Mucosa of gallbladder (tissue), 1 donor: ENCODE measurements around the gene CARD9. TPM values are rescaled to one million over a fixed set of nuclear protein-coding genes. Genes with fewer than 3 reads are reported as not detected.

Source experiments
- DNase-seq: peaks from one replicate; pipeline ENCODE4 v3.0.0-alpha.2; 2020; ENCODE audit warnings: low spot score
- total RNA-seq: library from RNA; stranded (reverse); gene quantifications from one replicate; pipeline ENCODE4 v1.2.1, GENCODE V29; 2021
- donor health status: DM: no; HTN: no; CAD: no.

Gene CARD9
- total RNA-seq, 1 donor from 2014 or later, result 8.2 TPM

DNA sequence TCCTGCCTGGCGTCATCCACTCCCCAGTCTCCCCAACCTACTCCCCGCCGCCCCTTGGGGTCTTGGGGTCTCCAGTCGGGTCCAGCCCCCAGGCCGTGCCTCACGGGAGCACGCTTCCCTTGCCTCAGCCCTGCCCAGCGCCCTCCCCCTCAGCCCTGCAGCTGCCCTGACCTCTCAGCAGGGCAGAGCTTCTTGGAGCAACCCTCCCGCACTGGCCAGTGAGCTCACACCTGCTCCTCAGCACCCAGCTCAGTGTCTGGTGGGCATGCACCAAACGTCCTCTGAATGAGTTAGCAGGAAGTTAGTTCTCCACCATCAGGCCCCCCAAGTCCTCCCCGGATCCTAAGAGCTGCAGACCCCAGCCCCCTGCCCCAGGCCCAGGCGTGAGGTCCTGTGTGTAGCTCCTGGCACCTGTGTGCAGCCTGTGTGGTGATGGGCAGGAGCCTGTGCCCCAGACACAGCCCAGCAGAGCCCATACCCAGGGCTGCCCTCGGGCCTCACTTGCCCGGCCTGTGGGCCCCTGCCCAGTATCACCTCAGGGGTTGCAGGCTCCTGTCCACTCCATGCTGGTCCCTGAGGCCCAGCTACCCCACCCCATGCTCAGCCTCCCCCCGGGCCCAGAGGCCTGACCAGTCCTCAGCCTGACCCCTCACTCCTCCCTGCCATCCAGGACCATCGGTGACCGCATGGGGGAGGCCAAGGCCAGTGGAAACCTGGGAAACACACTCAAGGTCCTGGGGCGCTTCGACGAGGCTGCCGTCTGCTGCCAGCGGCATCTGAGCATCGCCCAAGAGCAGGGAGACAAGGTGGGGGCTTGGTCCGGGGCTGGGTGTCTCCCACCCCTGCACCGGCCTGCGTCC lies 37.9 kb downstream of the CARD9 start:
- no peak for DNase-seq

DNA sequence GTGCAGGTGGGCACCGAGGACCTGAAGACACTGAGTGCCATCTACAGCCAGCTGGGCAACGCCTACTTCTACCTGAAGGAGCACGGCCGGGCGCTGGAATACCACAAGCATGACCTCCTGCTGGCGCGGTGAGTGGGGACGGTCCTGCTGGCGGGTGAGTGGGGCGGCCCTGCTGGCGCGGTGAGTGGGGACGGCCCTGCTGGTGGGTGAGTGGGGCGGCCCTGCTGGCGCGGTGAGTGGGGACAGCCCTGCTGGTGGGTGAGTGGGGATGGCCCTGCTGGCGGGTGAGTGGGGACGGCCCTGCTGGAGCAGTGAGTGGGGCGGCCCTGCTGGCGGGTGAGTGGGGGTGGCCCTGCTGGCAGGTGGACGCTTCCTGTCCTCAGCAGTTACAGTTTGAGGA lies 38.9 kb downstream of the CARD9 start:
- DNase-seq, result no peak

DNA sequence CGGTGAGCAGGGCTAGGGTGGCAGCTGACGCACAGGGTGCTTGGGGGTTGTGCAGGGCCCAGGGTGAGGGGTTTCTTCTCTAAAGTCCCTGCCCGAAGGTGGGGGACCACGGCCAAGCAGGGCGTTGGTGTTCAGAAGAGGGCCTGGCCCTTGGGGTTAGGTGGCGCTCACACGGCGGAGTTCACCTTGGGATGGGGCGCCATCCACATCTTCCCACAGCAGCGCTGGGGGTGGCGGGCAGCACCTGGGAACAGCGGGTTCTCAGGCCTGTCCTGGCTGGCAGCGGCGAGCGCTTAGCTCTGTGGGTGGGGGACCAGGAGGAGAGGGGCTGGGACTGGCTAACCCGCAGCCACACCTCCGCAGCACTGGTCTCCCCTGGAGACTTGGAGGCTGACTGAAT lies 40.0 kb downstream of the CARD9 start:
- DNase-seq, result no peak

DNA sequence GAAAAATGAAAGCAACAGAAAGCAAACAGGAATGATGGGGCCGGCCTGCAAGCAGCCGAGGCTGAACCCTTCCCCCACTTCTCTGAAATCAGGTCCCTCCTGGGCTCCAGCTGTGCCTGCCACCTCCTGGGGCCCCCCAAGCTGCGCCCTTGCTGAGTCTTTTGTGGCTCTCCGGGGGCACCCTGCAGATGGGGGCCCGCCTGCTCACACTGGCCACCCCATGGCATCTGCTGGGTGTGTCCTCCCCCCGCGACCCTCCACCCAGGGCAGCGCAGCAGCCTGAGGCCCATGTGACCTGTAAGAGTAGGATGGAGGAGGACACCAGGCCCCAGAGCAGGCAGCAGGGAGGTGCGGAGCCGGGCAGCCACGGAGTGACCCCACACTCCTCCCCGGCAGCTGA lies 40.4 kb downstream of the CARD9 start:
- DNase-seq, result no peak

DNA sequence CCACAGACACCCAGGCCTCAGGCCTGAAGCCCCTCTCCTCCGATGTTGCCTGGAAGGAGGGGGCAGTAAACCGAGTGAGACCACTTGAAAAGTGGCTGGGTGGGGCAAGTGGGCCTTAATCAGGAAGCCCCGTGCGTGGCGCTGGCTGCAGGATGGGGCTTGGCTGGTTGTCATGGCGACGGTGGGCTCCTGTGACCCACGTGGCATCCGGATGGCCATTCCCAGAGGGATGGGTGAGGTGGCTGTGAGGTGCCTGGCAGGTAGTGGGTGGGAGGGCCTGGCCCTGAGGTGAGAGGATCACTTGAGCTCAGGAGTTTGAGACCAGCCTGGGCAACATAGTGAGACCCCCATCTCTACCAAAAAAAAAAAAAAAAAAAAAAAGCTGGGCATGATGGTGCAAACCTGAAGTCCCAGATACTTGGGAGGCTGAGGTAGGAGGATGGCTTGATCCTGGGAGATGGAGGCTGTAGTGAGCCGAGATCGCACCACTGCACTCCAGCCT lies 40.9 kb downstream of the CARD9 start:
- DNase-seq, result no peak

DNA sequence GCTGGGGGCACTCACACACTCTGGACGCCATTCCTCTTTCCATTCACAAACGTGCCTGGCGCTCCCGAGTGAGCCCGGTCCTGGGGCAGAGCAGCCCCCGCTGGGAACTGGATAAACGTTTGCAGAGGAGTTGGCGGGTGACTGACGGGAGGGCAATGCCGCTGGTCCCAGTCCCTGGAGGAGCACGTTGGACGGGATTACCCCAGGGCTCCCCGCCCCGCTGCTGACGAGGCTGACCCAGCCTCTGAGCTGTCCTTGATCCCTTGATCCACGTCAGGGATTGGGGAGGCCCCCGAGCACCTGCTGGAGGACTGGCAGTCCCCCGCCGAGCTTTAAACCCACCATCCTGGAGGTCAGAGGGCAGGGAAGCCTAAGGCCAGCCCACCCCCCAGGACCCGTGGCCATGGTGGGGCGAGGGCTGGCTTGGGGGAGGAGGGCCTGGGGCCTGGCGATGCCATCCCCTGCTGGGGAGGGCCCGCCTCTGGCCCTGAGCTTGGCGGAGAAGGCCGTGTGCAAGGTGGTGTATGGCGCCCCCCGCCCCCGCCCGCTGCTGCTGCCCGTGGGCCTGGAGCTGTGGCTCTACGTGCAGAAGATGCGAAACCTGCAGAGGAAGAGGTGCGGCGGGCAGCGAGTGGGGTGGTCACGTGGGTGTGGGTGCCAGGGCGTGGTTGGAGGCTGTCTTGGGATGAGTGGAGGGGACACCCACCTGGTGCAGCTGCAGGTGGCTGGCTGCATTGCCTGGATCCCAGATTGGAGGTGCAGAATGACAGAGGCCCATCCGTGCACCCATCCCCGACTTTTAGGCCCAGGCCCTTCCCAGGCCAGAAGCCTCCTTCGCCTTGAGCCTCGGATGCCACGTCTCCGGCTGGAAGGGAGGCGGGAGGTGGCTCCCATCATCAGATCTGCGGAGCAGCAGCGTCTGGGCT lies 41.6 kb downstream of the CARD9 start:
- no peak for DNase-seq

DNA sequence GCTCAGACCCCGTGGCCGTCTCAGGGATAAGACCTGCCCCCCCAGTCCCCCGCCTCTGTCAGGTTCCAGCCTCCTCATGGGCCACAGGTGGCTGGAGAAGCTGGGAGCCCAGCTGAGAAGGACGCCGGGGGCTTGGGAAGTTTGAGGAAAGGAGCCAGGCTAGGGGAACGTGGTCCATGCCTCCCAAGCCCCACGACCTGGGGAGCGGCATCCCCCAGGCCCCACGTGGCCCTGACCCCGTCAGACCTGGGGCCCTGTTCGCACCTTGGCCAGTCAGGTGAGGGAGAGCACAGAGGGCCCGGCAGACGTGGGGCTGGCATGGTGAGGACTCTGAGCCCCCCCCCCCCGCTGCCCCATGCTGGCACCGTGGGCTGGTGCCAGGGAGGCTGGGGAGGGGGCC lies 42.4 kb downstream of the CARD9 start:
- DNase-seq, result no peak

DNA sequence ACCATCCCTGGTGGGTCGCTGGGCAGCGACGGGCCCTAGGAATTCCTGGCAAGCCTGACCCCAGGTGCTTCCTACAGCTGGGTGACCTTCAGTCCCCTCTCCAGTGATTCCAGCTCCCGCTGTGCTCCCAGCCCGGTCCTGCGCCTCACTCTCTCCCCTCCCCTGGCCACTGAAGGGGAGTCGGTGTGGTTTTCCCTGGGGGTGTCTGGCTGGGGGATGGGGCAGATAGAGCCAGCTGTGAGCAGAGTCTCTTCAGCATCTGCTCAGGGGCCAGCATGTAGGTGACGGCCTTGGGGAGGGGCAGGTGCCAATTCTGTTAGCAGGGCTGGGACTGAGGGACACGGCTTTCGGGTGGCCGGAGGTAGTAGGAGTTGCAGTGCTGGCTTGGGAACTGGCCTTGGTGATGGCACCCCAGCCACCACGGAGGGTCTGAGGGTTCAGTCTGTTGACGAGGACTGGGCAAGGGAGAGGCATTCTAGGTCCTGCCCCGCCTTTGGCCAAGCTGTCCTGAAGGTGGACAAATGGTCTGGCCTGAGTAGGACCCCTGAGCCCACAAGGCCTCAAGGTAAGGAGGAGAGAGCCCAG lies 43.0 kb downstream of the CARD9 start:
- DNase-seq, result no peak

DNA sequence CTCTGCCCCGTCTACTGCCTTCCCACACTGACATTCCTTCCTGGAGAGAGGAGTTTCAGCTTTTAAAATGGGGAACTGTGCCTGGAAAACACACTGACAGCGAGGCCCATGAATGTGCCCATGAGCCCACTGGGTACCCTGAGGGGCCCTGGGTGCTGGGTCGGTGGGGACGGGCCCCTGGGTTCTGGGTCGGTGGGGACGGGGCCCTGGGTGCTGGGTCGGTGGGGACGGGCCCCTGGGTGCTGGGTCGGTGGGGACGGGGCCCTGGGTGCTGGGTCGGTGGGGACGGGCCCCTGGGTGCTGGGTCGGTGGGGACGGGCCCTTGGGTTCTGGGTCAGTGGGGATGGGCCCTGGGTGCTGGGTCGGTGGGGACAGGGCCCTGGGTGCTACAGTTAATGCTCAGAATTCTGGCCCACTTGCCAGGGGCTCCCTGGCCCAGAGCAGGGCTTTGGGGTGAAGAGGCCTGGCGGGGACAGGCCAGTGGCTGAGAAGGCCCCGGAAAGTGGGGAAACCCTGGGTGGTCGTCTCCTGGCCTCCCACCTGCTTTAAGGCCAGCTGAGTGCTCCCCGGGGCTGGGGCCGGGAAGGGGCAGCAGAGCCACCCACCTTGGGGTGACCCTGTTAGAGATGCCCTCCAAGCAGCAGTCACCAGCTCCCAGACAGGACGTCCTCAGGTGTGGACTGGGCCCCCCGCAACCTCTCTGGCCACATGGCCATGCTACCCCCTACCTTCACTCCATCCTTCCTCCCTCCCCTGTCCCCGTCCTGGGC lies 43.6 kb downstream of the CARD9 start:
- DNase-seq, result no peak

DNA sequence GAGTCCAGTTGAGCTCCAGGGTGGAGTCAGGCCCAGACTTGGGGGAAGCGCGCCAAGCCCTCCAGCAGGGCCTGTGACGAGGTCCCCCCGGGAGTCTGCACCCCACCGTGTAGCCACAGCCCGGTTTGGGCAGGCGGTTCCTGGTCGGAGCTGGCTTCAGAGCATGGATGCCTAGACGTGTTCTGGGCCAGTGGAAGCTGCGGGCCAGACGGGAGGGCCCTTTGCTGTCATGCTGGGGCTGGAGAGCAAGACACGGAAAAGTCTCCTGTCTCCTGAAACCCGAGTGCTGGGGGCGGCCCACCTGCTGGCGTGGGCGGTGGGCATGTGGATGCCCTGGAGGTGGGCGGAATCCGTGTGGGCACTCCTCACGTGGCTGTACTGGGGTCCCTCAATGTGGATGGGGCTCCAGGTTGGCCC lies 44.2 kb downstream of the CARD9 start:
- no peak for DNase-seq

DNA sequence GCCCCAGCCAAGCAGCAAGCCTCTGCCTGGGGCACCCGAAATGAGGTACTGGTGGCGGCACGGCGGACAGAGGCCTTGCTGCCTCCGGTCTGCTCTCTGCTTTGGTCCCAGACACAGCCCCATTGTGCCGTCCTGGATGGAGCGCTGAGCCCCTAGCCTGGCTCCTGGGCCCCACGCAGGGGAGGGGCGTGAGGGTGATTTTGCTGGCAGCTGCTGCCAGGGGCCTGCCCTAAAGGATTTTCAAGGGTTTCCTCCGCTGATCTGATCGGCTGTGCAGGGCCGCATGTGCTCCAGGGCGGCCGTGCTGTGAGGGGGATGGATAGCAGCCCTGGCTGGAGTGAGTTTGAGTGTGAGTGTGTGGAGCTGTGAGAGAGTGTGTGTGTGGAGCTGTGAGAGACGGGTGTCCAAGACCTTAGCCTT lies 44.8 kb downstream of the CARD9 start:
- no peak for DNase-seq

DNA sequence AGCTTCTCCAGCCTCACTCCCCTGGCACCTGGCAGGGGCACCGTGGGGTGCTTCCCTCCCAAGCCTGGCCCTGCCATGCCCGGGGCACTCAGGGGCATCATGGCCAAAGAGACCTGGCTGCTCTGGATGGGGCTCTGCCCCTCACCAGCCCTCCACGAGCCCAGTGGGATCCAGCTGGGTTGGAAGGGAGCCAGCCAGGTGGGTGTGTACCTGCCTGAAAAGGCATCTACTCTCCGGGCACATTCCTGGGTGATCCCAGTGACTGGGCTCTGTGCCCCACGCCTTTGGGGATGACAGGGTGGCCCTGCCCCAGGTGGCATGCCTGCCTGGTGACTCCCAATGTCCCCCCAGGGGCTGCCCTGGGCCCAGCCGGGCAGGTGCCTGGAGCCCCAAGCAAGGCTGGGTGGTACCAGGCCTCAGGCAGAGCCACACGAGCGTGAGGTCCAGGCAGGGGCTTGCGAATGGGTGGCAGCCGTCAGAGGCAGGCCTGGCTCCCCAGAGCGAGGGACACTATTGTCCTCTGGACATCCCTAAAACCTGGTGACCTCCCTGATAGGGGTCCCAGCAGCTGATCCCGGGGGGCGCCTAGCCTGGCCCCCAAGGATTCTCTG lies 45.4 kb downstream of the CARD9 start:
- peak; percentile 37 for DNase-seq

DNA sequence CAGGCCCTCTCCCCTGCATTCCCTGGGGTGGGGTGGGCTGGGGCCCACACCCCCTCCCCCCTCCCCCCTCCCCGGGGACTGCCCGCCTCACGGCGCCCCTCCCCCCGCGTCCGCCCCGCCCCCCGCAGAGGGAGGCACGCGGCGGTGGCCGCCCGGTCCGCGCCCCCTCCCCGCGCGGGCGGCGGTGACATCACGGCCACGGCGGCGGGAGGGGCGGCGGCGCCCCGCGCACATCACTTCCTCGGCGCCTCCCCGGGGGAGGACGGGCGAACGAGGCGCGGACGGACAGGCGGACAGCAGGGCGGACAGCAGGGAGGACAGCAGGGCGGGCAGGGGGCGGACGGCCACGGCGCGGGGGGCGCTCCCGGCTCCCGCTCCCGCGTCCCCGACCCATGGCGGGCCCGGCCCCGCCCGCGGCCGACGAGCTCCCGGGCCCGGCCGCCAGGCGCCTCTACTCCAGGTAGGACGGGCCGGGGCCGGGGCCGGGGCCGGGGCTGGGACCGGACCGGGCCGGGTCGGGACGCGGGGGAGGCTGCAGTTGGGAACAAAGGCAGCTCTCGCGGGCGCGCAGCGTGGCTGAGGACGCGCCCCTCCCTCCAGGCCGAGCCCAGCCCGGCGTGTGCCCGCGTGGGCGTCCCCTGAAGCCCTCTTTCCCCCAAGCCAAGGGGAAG lies 46.0 kb downstream of the CARD9 start, which contains the start of gene GPSM1:
Gene GPSM1 (plus strand): TSS at position 236 of the 671 bp plus-strand sequence. CDS start 157 bp downstream, at position 393.
- DNase-seq, result peak; percentile 43

DNA sequence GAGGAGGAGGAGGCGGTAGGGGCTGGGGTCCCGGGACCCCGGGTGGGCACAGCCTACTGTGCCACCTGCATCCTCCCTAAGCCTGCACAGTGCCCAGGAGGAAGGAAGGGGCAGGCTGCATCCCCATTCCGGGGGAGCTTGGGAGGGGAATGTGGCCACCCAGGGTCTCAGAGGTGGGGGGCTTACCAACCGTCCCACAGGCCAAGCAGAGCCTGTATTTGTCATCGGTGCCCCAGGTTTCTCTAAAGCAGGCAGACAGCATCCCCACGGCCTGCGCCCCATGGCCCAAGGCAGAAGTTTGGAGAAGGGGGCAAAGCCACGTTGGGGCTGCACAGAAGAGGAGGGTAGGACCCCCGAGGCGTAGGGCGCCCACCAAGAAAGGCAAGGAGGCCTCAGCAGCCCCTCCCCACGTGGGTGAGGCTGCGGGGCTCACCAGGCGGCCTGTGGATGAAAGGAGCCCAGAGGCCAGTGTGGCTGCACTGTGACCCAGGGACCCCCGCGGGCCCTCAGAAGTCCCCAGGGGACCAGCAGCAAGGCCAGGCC lies 46.6 kb downstream of the CARD9 start:
- no peak for DNase-seq

DNA sequence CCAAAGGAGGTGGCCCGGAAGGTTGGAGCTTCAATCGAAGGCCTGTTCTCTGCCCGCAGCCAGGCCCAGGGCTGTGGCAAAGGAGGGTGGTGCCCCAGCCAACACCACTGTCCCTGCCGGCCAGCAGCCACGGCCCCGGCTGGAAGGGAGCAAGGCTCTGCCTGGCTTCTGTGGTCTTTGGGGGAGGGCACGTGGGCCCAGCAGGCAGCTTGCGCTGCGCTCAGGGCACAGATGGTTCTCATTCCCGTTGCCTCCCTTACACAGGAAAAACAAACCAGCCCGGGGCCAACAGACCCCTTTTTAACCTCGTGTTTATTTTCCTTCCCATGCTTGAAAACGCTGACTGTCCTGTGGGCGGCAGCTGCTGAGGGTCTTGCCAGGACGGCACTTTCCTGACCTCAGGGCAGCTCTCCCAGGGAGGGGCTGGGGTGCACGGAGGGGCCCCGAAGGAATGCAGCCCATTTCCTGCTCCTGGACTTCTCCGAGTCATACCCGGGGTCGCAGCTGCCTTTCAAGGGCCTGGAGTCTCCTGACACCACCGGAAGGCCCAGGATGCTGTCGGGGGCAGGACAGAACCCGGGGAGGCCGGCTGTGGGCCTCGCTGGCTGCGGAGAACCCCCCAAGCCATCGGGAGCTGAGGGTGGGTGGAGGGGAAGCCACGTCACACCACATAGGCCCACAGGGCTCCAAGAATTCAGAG lies 47.3 kb downstream of the CARD9 start:
- DNase-seq, result no peak

DNA sequence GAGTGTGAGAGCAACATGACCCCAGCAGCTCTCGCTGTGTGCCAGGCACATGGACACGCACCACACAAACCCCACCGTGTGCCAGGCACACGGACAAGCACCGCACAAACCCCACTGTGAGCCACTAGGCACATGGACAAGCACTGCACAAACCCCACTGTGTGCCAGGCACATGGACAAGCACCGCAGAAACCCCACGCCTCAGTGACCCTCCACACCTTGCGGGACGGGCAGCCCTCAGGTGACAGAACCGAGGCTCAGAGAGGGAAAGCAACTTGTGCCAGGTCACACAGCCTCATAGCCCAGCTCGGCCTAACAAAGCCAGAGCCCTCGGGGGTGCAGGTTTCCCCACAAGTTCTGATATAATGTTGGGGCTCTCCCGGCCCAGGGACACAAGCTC lies 48.1 kb downstream of the CARD9 start:
- DNase-seq, result no peak

DNA sequence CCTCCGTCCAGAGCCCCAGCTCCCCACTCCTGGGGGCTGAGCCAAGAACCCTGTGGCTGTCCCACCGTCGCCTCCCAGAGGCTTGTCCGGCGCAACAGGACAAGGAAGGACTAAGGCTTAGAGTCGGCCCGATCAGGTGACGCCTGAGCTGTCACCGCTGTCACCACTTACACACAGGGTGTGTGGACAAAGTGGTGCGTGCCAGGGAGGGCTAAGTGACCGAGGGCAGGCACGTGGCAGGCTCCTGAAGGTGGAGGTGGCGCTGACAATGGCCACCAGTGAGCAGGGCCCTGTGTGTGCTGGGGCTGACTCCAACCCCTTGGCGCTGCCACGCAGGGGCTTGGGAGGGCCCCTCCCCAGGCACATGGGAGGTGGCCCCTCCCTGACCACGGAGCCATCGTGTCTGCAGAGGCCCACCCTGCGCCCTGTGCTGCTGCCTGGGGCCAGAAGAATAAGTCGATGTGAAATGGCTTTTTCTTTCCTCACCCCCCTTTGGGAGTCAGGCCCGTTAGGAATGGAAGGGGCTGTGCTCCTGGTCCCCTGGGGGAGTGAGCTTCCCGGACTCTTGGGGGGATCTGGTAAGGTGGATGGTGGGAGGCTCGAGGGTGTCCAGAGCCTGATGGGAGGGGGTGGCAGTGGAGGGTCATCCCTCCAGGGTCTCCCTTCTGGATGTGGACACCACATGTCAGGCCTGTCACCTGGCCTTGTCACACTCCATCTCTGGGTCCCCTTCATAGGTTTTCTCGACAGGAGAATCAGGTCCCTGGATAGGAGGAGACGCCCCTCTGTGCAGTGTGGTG lies 48.8 kb downstream of the CARD9 start:
- peak; percentile 82 for DNase-seq

DNA sequence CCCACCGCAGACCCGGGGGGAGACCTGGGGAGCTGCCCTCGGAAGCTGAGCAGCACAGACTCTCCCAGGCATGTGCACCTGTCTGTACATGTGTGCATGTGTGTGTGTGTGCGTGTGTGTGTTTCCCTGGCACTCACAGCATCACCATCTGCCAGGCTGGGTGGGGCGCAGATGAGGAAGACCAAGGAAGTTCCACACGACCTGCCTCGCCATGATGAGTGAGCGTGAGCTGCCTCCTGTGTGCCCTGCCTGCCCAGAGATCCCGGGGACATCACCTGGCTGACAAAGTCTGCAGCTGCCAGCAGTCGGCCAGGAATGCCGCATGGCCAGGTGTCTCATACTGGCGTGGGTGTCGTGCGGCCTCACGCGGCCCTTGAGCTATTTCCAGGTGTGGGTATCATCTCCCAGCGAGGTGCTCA lies 50.1 kb downstream of the CARD9 start:
- DNase-seq, result peak; percentile 34
